Measurements from ENCODE around the gene SLC38A6.
"Not testable (repeated sequence)": the region's sequence is repeated elsewhere in the genome, so short reads cannot be mapped to it uniquely, and the experiment has no call there.

SLC38A6 gene

DNA sequence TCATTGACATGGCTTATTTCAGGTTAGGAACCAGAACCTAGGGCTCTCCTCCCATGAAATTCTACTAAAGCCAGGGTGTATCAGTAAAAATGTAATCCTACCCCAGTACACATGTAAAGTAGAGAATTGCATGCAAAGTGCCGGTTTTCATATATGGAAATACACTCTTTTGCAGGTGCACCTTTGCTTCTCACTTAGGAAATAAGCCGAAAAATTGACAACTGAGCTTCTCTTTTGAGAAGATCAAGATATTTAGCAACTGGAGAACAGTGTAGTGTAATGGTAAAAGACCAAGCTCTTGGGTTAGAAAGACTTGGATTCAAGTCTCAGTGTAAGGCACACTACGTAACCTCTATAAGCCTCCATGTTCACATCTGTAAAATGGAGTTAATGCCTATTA lies 82.4 kb downstream of the SLC38A6 start:
- DNase-seq: no peak

DNA sequence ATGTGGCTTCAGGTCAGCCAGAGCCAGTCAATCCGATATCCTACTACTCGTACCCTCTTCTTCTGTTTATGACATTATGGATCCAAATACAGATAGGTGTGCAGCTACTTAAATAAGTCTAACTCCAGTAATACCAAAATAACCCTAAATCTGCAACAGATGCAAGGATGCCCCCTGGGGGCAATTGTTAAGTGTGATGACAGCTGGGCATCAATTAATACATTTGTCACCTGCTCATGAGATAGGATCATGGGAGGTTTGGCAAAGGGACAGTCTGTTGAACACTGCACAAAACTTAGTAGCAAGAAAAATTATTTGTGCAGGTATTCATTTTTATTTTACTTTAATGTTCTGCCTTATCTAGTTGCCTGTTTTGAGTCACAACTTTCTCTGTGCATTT lies 83.2 kb downstream of the SLC38A6 start:
- DNase-seq: no peak

- DNase-seq: no peak
Measured at GRCh38 chr14:61064856-61065255, 83.8 kb downstream of the SLC38A6 start.

- DNase-seq: no peak
Measured at GRCh38 chr14:61065656-61066055, 84.6 kb downstream of the SLC38A6 start.

- not testable (repeated sequence) for DNase-seq
Measured at GRCh38 chr14:61072442-61072841, 91.4 kb downstream of the SLC38A6 start.

- no peak for DNase-seq
Measured at GRCh38 chr14:61074852-61075251, 93.8 kb downstream of the SLC38A6 start.

DNA sequence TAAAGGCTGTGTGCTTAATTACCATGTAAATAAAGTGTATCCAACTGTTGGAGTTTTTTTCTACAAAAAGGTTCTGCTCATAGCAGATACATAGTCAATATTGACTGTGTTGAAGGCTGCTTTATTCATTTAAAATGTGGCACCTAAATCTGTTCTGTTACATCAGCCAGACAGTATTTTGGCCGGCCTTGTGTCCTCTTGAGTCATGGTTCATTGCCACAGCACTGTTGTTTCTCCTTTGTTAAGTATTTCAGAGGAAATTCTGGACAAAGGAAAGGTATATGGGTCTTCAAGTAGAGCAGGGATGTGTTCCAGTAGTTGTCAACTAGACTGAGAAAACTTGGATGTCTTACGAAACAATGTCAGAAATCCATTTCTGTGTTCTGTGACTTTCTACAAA lies 95.5 kb downstream of the SLC38A6 start:
- no peak for DNase-seq

GRCh38 chr14:61077437-61077836 lies 96.4 kb downstream of the SLC38A6 start:
- no peak for DNase-seq

GRCh38 chr14:61077951-61078720 lies 97.1 kb downstream of the SLC38A6 start:
- DNase-seq: no peak

DNA sequence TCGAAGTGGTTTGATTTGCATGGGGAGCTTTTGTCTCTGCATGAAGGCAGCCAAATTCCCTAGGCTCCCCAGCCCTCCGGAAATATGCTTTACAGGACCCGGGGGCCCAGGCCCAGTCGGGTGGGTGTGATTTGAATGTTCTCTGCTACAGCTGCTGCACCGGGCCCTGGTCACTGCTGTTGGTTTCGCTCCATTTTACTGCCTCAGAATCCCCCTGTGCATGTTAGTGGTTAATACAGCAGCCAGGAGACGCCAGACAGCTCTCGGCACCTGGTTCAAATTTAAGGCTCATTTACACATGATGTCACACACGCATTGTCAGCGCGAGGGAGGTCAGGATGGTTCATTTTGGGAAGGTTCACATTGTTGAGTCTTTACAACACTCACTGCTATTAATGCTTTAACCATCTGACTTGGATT lies 99.6 kb downstream of the SLC38A6 start:
- no peak for DNase-seq

DNA sequence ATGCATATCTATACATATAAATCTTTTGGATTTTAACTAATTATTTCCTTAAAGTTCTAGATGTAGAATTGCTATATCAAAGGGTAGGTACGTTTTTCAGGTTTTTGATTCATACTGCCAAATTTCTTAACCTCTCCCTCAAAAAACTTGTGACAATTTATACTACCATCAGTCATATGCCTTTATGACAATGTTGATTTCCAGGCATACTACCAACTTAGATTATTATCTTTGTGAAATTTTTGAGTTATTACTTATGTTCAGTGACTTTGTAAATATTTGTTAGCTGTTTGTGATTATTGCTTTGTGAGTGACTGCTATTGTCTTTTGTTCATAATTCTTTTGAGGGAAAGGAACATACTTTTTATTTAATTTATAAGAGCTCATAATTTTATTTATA lies 107.0 kb downstream of the SLC38A6 start:
- DNase-seq: no peak

- no peak for DNase-seq
Measured at GRCh38 chr14:61089126-61089750, 108.2 kb downstream of the SLC38A6 start.

DNA sequence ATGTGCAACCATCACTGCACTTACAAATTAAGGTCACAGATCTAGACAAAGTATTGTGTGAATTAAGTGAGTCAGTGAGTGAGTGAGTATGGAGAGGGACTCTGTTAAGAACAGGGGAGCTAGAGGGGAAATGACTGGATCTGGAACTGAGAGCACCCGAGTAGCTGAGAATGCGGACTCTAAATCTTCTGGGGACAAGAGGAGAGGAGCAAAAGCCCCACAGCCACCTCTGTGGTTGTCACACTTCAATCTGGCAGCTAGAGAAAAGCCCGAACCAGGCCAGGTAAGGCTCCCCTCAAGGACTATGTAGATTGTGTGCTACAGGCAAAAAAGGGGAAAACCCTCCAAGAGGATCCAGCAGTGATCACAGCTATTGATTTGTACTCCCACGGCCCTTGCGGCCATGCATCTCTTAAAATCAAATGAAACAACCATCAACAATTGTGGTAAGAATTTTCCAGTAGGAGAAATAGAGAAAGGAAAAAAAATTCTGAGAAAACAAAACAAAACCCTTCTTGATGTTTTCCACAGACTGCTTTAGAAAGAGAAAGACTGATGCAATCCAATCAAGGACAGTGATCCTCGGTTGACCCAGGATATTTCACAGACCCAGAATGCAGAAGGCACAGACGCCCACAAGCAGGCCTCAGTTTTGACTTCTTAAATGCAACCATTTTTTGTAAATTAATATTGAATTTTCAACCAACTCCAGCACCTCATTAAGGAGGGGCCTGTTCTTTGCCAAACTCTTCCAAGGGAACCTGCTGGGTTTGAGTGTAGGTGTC lies 109.6 kb downstream of the SLC38A6 start:
- no peak for DNase-seq

DNA sequence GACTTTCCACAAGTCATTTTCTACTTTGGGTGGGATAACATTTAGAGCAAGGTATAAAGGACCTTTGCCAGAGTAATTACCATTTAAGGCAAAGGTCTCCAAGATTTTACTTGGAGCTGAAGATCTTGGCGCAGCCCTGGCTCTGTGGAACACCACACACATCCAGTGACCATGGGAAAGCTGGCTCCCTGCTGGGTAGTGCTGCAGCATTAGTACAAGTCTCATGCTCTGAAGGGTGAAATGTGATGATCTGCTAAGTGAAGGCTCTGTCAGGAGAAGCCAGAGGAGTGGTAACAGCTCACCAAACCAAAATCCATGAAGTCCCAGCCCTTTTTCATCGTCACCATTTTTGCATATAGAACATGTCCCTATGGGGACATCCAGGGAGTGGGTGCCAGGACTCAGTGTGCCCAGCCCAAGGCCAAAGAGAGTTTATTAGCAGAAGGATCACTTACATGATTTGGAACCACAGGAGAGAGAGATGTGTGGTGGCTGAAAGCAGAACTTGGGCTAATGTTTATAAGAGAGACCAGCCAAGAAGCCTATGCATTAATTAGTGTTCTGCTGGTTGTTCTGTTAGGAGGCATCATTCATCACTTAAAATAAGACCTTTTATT lies 110.7 kb downstream of the SLC38A6 start:
- no peak for DNase-seq

DNA sequence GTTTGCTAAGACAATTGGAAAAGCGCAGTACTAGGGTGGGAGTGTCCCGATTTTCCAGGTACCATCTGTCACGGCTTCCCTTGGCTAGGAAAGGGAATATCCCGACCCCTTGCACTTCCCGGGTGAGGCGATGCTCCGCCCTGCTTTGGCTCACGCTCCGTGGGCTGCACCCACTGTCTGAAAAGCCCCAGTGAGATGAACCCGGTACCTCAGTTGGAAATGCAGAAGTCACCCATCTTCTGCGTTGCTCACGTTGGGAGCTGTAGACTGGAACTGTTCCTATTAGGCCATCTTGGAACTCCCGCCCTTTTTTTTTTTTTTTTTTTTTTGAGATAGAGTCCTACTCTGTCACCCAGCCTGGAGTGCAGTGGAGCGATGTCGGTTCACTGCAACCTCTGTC lies 117.1 kb downstream of the SLC38A6 start:
- DNase-seq: not testable (repeated sequence)

GRCh38 chr14:61098721-61099120 lies 117.7 kb downstream of the SLC38A6 start:
- no peak for DNase-seq

- DNase-seq: no peak
Measured at GRCh38 chr14:61099216-61099835, 118.3 kb downstream of the SLC38A6 start.

DNA sequence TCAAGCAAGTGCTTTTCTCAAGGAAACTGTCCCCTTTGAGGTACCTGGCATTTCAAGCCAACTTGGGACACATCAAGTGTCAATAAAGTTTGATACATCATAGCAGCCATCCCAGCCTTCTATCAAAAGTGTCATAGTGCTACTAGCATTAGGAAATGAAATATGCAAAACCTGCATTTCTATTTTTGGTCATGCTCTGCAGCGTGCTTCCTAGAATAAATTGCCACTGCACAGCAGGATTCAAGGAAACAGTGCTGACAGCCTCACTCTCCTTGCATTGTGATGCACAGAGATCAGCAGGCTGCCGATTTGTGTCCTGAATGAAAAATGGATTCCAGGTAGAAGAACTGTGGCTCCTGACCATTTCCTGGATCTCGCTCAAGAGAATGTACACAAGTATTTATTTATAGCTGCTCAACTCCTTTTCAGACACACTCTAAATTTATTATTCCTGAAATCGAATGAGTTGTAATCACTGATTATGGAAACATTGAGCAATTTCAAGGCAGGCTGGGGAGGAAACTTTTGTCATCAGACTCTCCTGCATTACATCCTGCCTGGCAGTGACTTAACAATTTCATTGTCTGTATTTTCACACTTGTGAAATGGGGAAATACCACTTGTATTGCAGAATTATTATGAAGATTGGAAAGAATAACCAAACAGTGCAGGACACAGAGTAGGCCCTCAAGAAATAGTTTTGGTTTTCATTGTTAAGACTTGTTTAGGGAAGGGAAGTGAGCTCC lies 120.9 kb downstream of the SLC38A6 start:
- DNase-seq: no peak

Measured in CD4-positive, alpha-beta T cell treated with Interleukin-6 for 4 hours (primary cell).